Lower leg skin (tissue), 3 donors: ENCODE data around the gene POU6F2.

Source experiments
- CTCF ChIP-seq, 3 donors: fragments of 450-650 bp; IDR thresholded peaks; one replicate each; pipeline ENCODE4 v1.5.1; 2016; ENCODE audit warnings: antibody characterized with exemption in 3 of 3, mild to moderate bottlenecking in 3 of 3, moderate library complexity in 2 of 3
- POLR2A ChIP-seq, 2 donors: fragments of 450-650 bp; IDR thresholded peaks; one replicate each; pipeline ENCODE4 v1.6.1; 2016 to 2017; ENCODE audit warnings: antibody characterized with exemption in 2 of 2, mild to moderate bottlenecking in 1 of 2, moderate library complexity in 1 of 2

GRCh38 chr7:39042670-39043069 is 65.0 kb downstream of the POU6F2 start:
- TF ChIP-seq CTCF (IDR thresholded peaks at IDR 0.05) (no peak), POLR2A (IDR thresholded peaks at IDR 0.05) (no peak)
